SK-N-MC (cell line): ENCODE data around the gene MDM1.

Experiments
- EZH2 ChIP-seq: fragments of 200-600 bp; sonication (generic); IDR thresholded peaks from one replicate; pipeline ENCODE4 v1.6.1; 2017; ENCODE audit warnings: antibody characterized with exemption
- FOXP2 ChIP-seq: optimal IDR thresholded peaks from 2 replicates; pipeline ENCODE3; 2011; ENCODE audit warnings: mild to moderate bottlenecking, moderate library complexity; ENCODE audit not compliant: insufficient read depth; ENCODE audit errors: extremely low read length, control extremely low read depth
- POLR2AphosphoS5 ChIP-seq: IDR thresholded peaks from 2 replicates; pipeline ENCODE4 v1.6.1; 2012; ENCODE audit warnings: mild to moderate bottlenecking, low read depth, low read length, borderline replicate concordance

DNA sequence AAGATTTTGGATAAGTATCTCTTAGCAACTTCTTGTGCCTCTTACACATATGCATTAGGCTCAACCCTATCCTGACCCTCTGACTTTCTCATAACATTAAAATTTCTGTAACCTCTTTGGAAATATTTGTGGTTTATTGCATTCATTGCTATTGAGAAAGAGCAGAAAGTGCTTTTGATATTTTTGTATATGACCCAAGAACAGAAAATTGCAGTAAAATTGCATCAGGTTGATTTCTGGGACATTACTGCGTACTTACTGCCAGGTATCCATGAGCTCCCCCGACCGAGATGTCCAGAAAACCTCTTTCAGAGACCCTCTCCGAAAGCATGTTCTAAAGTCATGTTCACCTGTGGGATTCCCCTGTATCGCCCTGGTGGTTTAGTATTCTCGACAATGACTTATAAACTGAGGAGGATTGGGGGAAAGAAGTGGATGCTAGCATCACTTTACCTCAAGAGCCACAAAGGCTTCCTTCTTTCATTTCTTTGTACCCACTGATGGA lies 64.2 kb downstream of the MDM1 start:
- TF ChIP-seq EZH2 (no peak), FOXP2 (no peak), POLR2AphosphoS5 (no peak)
